Stomach (tissue), 9 donors: Measurements from ENCODE around the gene GRK2. TPM values are rescaled to one million over a fixed set of nuclear protein-coding genes. Genes with fewer than 3 reads are reported as not detected.

Experiments used
- DNase-seq, 2 donors: peaks; one replicate each; pipeline versions ENCODE4 v3.0.0 to v3.0.0-alpha.2; 2013 to 2019
- H3K27ac ChIP-seq, 5 donors: fragments of 200-600 bp in 4 of 5; sonication (generic) in 4 of 5; one replicate each; pipeline ENCODE4 v1.5.1; 2013 to 2019; ENCODE audit warnings: mild to moderate bottlenecking in 1 of 5, moderate library complexity in 1 of 5
- H3K27me3 ChIP-seq, 3 donors: fragments of 200-600 bp; sonication (generic); one replicate each; pipeline ENCODE4 v1.5.1; 2017 to 2019; ENCODE audit warnings: mixed run types in 1 of 3
- H3K36me3 ChIP-seq, 4 donors: fragments of 200-600 bp; sonication (generic); 1 replicate in 3 of 4; 2 replicates in 1 of 4; pipeline ENCODE4 v1.5.1; 2016 to 2019
- H3K4me1 ChIP-seq, 4 donors: fragments of 200-600 bp; sonication (generic); one replicate each; pipeline ENCODE4 v1.5.1; 2016 to 2019
- H3K4me3 ChIP-seq, 4 donors: fragments of 200-600 bp; sonication (generic) in 3 of 4; one replicate each; pipeline ENCODE4 v1.5.1; 2016 to 2019; ENCODE audit warnings: mild to moderate bottlenecking in 1 of 4
- H3K9me3 ChIP-seq, 4 donors: fragments of 200-600 bp; sonication (generic); one replicate each; pipeline ENCODE4 v1.5.1; 2016 to 2019
- CTCF ChIP-seq, 7 experiments: fragments of 450-650 bp in 4 of 7; fragments of 200-600 bp in 3 of 7; sonication (generic) in 3 of 7; IDR thresholded peaks; one replicate each; pipeline ENCODE4 v1.5.1; 2016 to 2019; ENCODE audit warnings: antibody characterized with exemption in 7 of 7, control low read depth in 2 of 7, mild to moderate bottlenecking in 1 of 7
- EP300 ChIP-seq: sonication (generic); formaldehyde crosslinking; IDR thresholded peaks from one replicate; pipeline ENCODE4 v1.6.1; 2017; ENCODE audit warnings: antibody characterized with exemption
- POLR2A ChIP-seq, 4 donors: fragments of 450-650 bp; IDR thresholded peaks; one replicate each; pipeline ENCODE4 v1.6.1; 2016; ENCODE audit warnings: antibody characterized with exemption in 4 of 4, control low read depth in 2 of 4, mild to moderate bottlenecking in 1 of 4, moderate library complexity in 1 of 4
- POLR2AphosphoS5 ChIP-seq, 3 donors: sonication (generic); formaldehyde crosslinking; IDR thresholded peaks; one replicate each; pipeline ENCODE4 v1.6.1; 2016; ENCODE audit warnings: antibody characterized with exemption in 3 of 3
- WGBS, 5 donors: extraction: QIAGEN DNeasy Blood & Tissue Kit in 3 of 5; methylation state at CpG; one replicate each; pipeline versions ENCODE4 v1.1.5 to v1.1.7; 2013 to 2018; 5-methylcytosine and 5-hydroxymethylcytosine counted together
- intact Hi-C: fragments of 100-400 bp; cut with DNase I; formaldehyde crosslinking; loops from one replicate; pipeline ENCODE4 v1.15.1; 2023; ENCODE audit warnings: low total_unique reads
- polyA plus RNA-seq, 3 donors: library from polyadenylated mRNA; stranded (reverse); fragments of 200-250 nt; gene quantifications; one replicate each; pipeline ENCODE4 v1.2.3, GENCODE V29; 2013
- total RNA-seq, 5 donors: library from RNA; depleted of rRNA; stranded (reverse); fragments of >200 nt; gene quantifications; one replicate each; pipeline versions ENCODE4 v1.1.0 to v1.2.3, GENCODE V29; 2014 to 2016
- donor health status: healthy with polysubstance abuse.
- donor health status: Bipolar disorder and iron deficiency.
- donor health status: healthy.

Gene GRK2
- total and polyA plus RNA-seq, 8 donors, result 44.0 to 266 (median 86.2) TPM

- 74 to 91% (median 88%) methylated on average over 7 to 14 of the region's 14 CpGs for WGBS, 5 donors
- intact Hi-C loops, result loop anchor here (5.0 kb wide), 1 partner anchor 47 kb away; no protein-coding TSS in a partner anchor
- H3K36me3 ChIP-seq, result peaks cover 26 to 61% (median 54%) of the 10 kb centered on the region in 4 donors
- peak in 1 of 2 donors; percentile 24 for DNase-seq
- H3K4me3 ChIP-seq, result no peak overlapping the region
- H3K27me3 ChIP-seq, result no peaks in the 10 kb centered on the region
- peaks cover 17 to 31% (median 27%) of the 10 kb centered on the region in 4 donors for H3K4me1 ChIP-seq
- no peak overlapping the region for H3K27ac ChIP-seq
- no peak for TF ChIP-seq CTCF (IDR thresholded peaks at IDR 0.05)
- TF ChIP-seq POLR2A (IDR thresholded peaks at IDR 0.05), result no peak
- TF ChIP-seq POLR2AphosphoS5 (IDR thresholded peaks at IDR 0.05), result no peak
- no peak for TF ChIP-seq EP300
- H3K9me3 ChIP-seq, result no peaks in the 10 kb centered on the region
These were observed 43.4 kb downstream of the GRK2 start for GRCh38 chr11:67309661-67310061.

- WGBS, 5 donors, result 85 to 92% (median 86%) methylated on average over 9 to 19 of the region's 19 CpGs
- Histone ChIP-seq H3K4me1 (peaks cover 15 to 25% (median 20%) of the 10 kb centered on the region in 4 donors), H3K9me3 (no peaks in the 10 kb centered on the region), H3K36me3 (peaks cover 26 to 61% (median 54%) of the 10 kb centered on the region in 4 donors), H3K27ac (no peak overlapping the region), H3K4me3 (no peak overlapping the region), H3K27me3 (no peaks in the 10 kb centered on the region)
- DNase-seq, result peak in 1 of 2 donors; percentile 23
- no peak for TF ChIP-seq POLR2AphosphoS5 (IDR thresholded peaks at IDR 0.05)
- TF ChIP-seq EP300, result no peak
- intact Hi-C loops, result loop anchor here (5.0 kb wide), 1 partner anchor 48 kb away; no protein-coding TSS in a partner anchor
These were observed 44.2 kb downstream of the GRK2 start for GRCh38 chr11:67310246-67311050.

GRCh38 chr11:67311051-67311555, 44.8 kb downstream of the GRK2 start:
- TF ChIP-seq POLR2AphosphoS5 (IDR thresholded peaks at IDR 0.05), result no peak
- TF ChIP-seq EP300, result no peak
- TF ChIP-seq CTCF (IDR thresholded peaks at IDR 0.05), result no peak
- TF ChIP-seq POLR2A (IDR thresholded peaks at IDR 0.05), result no peak
- H3K27ac ChIP-seq, result peak overlapping the region in 2 of 5 donors; percentile 71 to 84

GRCh38 chr11:67311556-67312082, 45.3 kb downstream of the GRK2 start:
- Histone ChIP-seq H3K9me3 (no peaks in the 10 kb centered on the region), H3K4me1 (peaks cover 15 to 29% (median 22%) of the 10 kb centered on the region in 4 donors), H3K4me3 (no peak overlapping the region), H3K36me3 (peaks cover 26 to 57% (median 53%) of the 10 kb centered on the region in 4 donors), H3K27ac (peak overlapping the region; percentile 60 to 84 (median 71)), H3K27me3 (no peaks in the 10 kb centered on the region)
- intact Hi-C loops, result loop anchor here (5.0 kb wide), 1 partner anchor 49 kb away; no protein-coding TSS in a partner anchor
- peak; percentile 23 to 46 for DNase-seq
- no peak for TF ChIP-seq CTCF (IDR thresholded peaks at IDR 0.05)
- TF ChIP-seq POLR2A (IDR thresholded peaks at IDR 0.05), result no peak
- no peak for TF ChIP-seq POLR2AphosphoS5 (IDR thresholded peaks at IDR 0.05)
- TF ChIP-seq EP300, result no peak
- 76 to 83% (median 79%) methylated on average over 12 to 15 of the region's 15 CpGs for WGBS, 5 donors

More at GRCh38 chr11:67311051-67311555, 44.8 kb downstream of the GRK2 start:
- 83 to 90% (median 89%) methylated on average over 17 to 18 of the region's 18 CpGs for WGBS, 5 donors
- DNase-seq, result peak in 1 of 2 donors; percentile 22
- Histone ChIP-seq H3K4me3 (no peak overlapping the region), H3K27me3 (no peaks in the 10 kb centered on the region), H3K4me1 (peaks cover 15 to 25% (median 18%) of the 10 kb centered on the region in 4 donors), H3K9me3 (no peaks in the 10 kb centered on the region), H3K36me3 (peaks cover 26 to 61% (median 54%) of the 10 kb centered on the region in 4 donors)
- intact Hi-C loops, result loop anchor here (5.0 kb wide), 1 partner anchor 49 kb away; no protein-coding TSS in a partner anchor
